HEK293 (cell line): ENCODE measurements around the gene C1QTNF12.

Experiments used
- CTCF ChIA-PET: fragments of 350-600 bp; formaldehyde crosslinking; extraction: SDS; loops from one replicate; lab custom pipeline; 2021; ENCODE audit warnings: antibody characterized with exemption; lab: Yijun Ruan, JAX
- POLR2A ChIA-PET: fragments of 300-600 bp; formaldehyde crosslinking; extraction: SDS; loops from one replicate; lab custom pipeline; 2020; ENCODE audit warnings: antibody characterized with exemption, inconsistent platforms; lab: Yijun Ruan, JAX
- H3K27ac ChIP-seq: fragments of 200-500 bp; sonication (Bioruptor generic); 2 replicates; pipeline ENCODE4 v1.5.1; 2014; ENCODE audit warnings: low read depth, low read length, control low read depth, inconsistent platforms; ENCODE audit errors: extremely low read depth
- H3K36me3 ChIP-seq, 2 experiments: fragments of 200-500 bp in 1 of 2; sonication (Bioruptor generic) in 1 of 2; 1 replicate in 1 of 2; 2 replicates in 1 of 2; pipeline ENCODE4 v1.5.1; 2014 to 2017; ENCODE audit warnings: inconsistent platforms in 2 of 2, low read length in 2 of 2; ENCODE audit not compliant: control insufficient read depth in 2 of 2, insufficient read depth in 1 of 2
- H3K4me1 ChIP-seq: fragments of 200-500 bp; sonication (Bioruptor generic); 2 replicates; pipeline ENCODE4 v1.5.1; 2014; ENCODE audit warnings: mild to moderate bottlenecking, low read length, inconsistent platforms; ENCODE audit not compliant: control insufficient read depth, insufficient read depth
- H3K4me3 ChIP-seq: 2 replicates; pipeline ENCODE4 v1.5.1; 2011; ENCODE audit warnings: low read depth, mild to moderate bottlenecking, control low read depth, low read length, moderate library complexity
- H3K9me3 ChIP-seq: fragments of 200-500 bp; sonication (Bioruptor generic); 2 replicates; pipeline ENCODE4 v1.5.1; 2014; ENCODE audit warnings: low read depth, low read length, inconsistent platforms; ENCODE audit not compliant: control insufficient read depth, insufficient read depth
- KLF16 ChIP-seq: fragments of 450-650 bp; formaldehyde crosslinking; IDR thresholded peaks from 2 replicates; pipeline ENCODE4 v1.5.1; 2017; ENCODE audit warnings: missing biosample characterization, missing genetic modification characterization
- SP2 ChIP-seq: fragments of 450-650 bp; formaldehyde crosslinking; IDR thresholded peaks from 2 replicates; pipeline ENCODE4 v1.5.1; 2016; ENCODE audit warnings: missing biosample characterization, missing genetic modification characterization
- SP7 ChIP-seq: fragments of 450-650 bp; formaldehyde crosslinking; IDR thresholded peaks from 2 replicates; pipeline ENCODE4 v1.5.1; 2016; ENCODE audit warnings: missing biosample characterization, missing genetic modification characterization
- TRIM28 ChIP-seq: IDR thresholded peaks from 2 replicates; pipeline ENCODE4 v1.6.1; 2011; ENCODE audit warnings: low read length, control low read depth, borderline replicate concordance
- ZBTB21 ChIP-seq: fragments of 450-650 bp; formaldehyde crosslinking; IDR thresholded peaks from 2 replicates; pipeline ENCODE4 v1.5.1; 2017; ENCODE audit warnings: missing biosample characterization, missing genetic modification characterization
- ZNF140 ChIP-seq: fragments of 450-650 bp; formaldehyde crosslinking; IDR thresholded peaks from 2 replicates; pipeline ENCODE4 v1.5.1; 2016; ENCODE audit warnings: missing biosample characterization, missing genetic modification characterization
- ZNF175 ChIP-seq: fragments of 450-650 bp; formaldehyde crosslinking; IDR thresholded peaks from 2 replicates; pipeline ENCODE4 v1.5.1; 2016; ENCODE audit warnings: missing biosample characterization, missing genetic modification characterization
- ZNF239 ChIP-seq: fragments of 450-650 bp; formaldehyde crosslinking; IDR thresholded peaks from 2 replicates; pipeline ENCODE4 v1.5.1; 2016; ENCODE audit warnings: missing biosample characterization, missing genetic modification characterization
- ZNF274 ChIP-seq, 2 experiments: fragments of 200-500 bp in 1 of 2; fragments of 450-650 bp in 1 of 2; sonication (Bioruptor generic) in 1 of 2; formaldehyde crosslinking in 1 of 2; IDR thresholded peaks; 2 replicates each; pipeline versions ENCODE4 v1.5.1 to v1.6.1; 2014 to 2016; ENCODE audit warnings: borderline replicate concordance in 1 of 2, inconsistent platforms in 1 of 2, low read length in 1 of 2, missing biosample characterization in 1 of 2, missing genetic modification characterization in 1 of 2
- ZNF366 ChIP-seq: fragments of 450-650 bp; formaldehyde crosslinking; conservative IDR thresholded peaks from 2 replicates; pipeline ENCODE4 v1.5.1; 2016; ENCODE audit warnings: missing biosample characterization, missing genetic modification characterization
- ZNF423 ChIP-seq: fragments of 450-650 bp; formaldehyde crosslinking; IDR thresholded peaks from 2 replicates; pipeline ENCODE4 v1.5.1; 2016; ENCODE audit warnings: missing biosample characterization, missing genetic modification characterization
- ZNF426 ChIP-seq: fragments of 450-650 bp; formaldehyde crosslinking; IDR thresholded peaks from 2 replicates; pipeline ENCODE4 v1.5.1; 2017; ENCODE audit warnings: missing biosample characterization, missing genetic modification characterization, mild to moderate bottlenecking, inconsistent platforms, moderate library complexity
- ZNF549 ChIP-seq: fragments of 450-650 bp; IDR thresholded peaks from 2 replicates; pipeline ENCODE4 v1.5.1; 2018; ENCODE audit warnings: missing biosample characterization, missing genetic modification characterization, mild to moderate bottlenecking, inconsistent platforms, moderate library complexity
- ZNF560 ChIP-seq: fragments of 450-650 bp; formaldehyde crosslinking; IDR thresholded peaks from 2 replicates; pipeline ENCODE4 v1.5.1; 2017; ENCODE audit warnings: missing biosample characterization, missing genetic modification characterization, borderline replicate concordance
- ZNF596 ChIP-seq: fragments of 450-650 bp; IDR thresholded peaks from 2 replicates; pipeline ENCODE4 v1.5.0; 2018; ENCODE audit warnings: missing biosample characterization, mild to moderate bottlenecking, missing genetic modification characterization, moderate library complexity
- ZNF791 ChIP-seq: fragments of 450-650 bp; formaldehyde crosslinking; IDR thresholded peaks from 2 replicates; pipeline ENCODE4 v1.5.1; 2016; ENCODE audit warnings: missing biosample characterization, missing genetic modification characterization
- TF ChIP-seq, protein P1 (sequence below): fragments of 450-650 bp; formaldehyde crosslinking; IDR thresholded peaks from 2 replicates; pipeline ENCODE4 v1.5.0; 2017; ENCODE audit warnings: missing biosample characterization, missing genetic modification characterization, borderline replicate concordance
- TF ChIP-seq, protein P2 (sequence below): IDR thresholded peaks from 2 replicates; pipeline ENCODE4 v1.6.1; 2011; ENCODE audit warnings: mild to moderate bottlenecking, low read depth, low read length, borderline replicate concordance
- TF ChIP-seq, protein P3 (sequence below): fragments of 450-650 bp; formaldehyde crosslinking; IDR thresholded peaks from 2 replicates; pipeline ENCODE4 v1.5.1; 2016; ENCODE audit warnings: missing biosample characterization, missing genetic modification characterization, low read depth
- TF ChIP-seq, protein P4 (sequence below): fragments of 450-650 bp; formaldehyde crosslinking; IDR thresholded peaks from 2 replicates; pipeline ENCODE4 v1.5.1; 2017; ENCODE audit warnings: missing biosample characterization, mild to moderate bottlenecking, missing genetic modification characterization, moderate library complexity
- TF ChIP-seq, protein P5 (sequence below): fragments of 450-650 bp; formaldehyde crosslinking; IDR thresholded peaks from 2 replicates; pipeline ENCODE4 v1.5.1; 2016; ENCODE audit warnings: missing biosample characterization, missing genetic modification characterization

C1QTNF12 gene

DNA sequence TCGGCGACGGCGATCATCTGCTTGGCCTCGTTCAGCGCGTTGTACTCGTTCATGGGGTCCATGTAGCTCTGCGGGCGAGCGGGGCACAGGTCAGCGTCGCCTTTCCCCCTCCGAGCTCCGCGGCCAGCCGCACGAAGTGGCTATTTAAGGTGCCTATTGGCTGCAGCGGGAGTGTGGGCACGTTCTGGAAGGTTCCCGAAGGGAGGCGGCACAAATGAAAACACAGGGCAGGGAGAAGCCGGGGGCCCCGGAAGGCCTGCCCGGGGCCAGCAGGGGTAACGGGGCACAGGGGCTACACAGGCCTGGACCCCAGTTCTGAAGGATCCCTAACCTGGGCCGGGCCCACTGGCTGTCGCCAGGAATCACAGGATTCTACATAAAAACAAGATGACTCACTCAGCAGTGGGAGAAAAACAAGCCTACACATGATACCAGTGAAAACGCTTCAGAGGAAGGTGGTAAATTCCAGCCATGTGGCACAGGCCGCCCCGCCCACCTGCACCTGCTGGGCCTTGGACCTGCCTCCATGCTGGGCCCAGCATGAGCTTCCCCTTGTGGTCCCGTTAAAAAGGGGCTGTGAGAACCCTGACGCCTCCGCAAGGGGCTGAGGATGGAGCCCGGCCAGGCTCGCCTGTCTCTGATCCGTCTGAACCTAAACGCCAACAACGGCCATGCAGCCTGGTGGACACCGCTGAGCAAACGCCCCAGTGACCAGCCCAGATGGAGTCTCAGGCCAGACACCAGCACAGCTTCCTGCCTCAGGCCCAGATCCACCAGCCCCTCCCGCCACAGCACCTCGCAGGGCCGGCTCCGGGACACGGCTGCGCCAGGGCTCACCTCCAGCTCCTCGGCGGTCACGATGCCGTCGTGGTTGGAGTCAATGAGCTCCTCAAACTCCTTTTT is 28.6 kb downstream of the C1QTNF12 start (continued):
- TF ChIP-seq, protein P1, sequence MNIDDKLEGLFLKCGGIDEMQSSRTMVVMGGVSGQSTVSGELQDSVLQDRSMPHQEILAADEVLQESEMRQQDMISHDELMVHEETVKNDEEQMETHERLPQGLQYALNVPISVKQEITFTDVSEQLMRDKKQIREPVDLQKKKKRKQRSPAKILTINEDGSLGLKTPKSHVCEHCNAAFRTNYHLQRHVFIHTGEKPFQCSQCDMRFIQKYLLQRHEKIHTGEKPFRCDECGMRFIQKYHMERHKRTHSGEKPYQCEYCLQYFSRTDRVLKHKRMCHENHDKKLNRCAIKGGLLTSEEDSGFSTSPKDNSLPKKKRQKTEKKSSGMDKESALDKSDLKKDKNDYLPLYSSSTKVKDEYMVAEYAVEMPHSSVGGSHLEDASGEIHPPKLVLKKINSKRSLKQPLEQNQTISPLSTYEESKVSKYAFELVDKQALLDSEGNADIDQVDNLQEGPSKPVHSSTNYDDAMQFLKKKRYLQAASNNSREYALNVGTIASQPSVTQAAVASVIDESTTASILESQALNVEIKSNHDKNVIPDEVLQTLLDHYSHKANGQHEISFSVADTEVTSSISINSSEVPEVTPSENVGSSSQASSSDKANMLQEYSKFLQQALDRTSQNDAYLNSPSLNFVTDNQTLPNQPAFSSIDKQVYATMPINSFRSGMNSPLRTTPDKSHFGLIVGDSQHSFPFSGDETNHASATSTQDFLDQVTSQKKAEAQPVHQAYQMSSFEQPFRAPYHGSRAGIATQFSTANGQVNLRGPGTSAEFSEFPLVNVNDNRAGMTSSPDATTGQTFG (tag by site-specific recombination): no peak
- peak; percentile 81 for TF ChIP-seq SP7
- peak; percentile 84 for TF ChIP-seq ZNF423
- 0 out of 2 replicates have a peak, but pooled peaks have one; percentile 31 for TF ChIP-seq ZNF366 (tag by site-specific recombination)
- no peak for TF ChIP-seq ZNF549

DNA sequence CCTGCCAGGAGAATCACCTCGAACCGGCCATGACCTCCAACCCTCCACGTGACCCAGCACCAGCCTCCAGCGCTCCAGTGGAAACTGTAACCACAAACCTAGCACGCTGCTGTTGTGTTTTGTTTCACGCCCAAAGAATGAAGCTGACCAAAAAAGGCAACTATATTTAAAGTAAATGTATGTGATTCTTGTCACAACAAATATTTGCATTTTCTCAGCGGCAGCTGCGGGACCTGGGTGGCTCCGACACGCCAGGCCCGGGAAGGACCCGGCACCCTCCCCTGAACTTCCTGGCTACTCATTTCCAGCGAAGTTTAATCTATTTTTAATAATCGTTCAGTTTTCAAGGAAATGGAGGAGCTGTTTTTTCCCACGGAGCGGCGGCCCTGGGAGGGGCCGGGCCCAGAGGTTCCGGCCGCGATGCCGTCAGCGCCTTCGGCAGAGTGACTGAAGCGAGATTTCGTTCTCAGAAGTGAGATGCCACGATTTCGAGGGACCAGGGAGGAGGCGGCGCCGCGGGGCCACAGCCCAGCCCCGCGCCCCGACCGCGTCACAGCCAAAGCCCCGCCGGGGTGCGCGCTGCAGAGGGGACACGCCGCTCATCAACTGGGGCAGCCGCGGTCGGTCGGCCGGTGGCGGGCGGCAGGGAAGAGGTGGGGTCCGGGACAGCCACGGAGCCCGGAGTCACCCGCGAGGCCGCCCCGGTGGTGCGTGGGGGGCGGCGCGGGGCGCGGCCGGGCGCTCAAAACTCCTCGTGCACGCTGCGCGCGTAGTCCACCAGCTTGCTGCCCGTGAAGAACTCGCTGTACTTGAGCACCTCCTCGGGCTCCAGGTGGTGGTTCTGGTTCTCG is 29.5 kb downstream of the C1QTNF12 start:
- H3K27ac ChIP-seq: no peak overlapping the region
- no peak overlapping the region for H3K4me3 ChIP-seq
- POLR2A ChIA-PET: no interaction called here
- CTCF ChIA-PET: no interaction called here
- H3K36me3 ChIP-seq: peaks cover 4 to 67% of the 10 kb centered on the region in 2 experiments; a peak in 2 of 3 replicates
- H3K4me1 ChIP-seq: no peaks in the 10 kb centered on the region
- H3K9me3 ChIP-seq: no peaks in the 10 kb centered on the region
- TF ChIP-seq ZNF239 (no peak), ZNF426 (tag by site-specific recombination) (no peak), ZNF140 (tag by site-specific recombination) (no peak), SP7 (no peak), TRIM28 (no peak), KLF16 (no peak), ZBTB21 (tag by site-specific recombination) (no peak), ZNF596 (tag by site-specific recombination) (no peak), ZNF791 (tag by site-specific recombination) (no peak), ZNF175 (tag by site-specific recombination) (no peak), ZNF560 (tag by site-specific recombination) (no peak), SP2 (tag by site-specific recombination) (no peak), ZNF274 (IDR thresholded peaks at IDR 0.05; ENCODE audit: low read length) (no peak), ZNF274 (tag by site-specific recombination; IDR thresholded peaks at IDR 0.05; ENCODE audit: borderline replicate concordance) (no peak)
- TF ChIP-seq, protein P2, sequence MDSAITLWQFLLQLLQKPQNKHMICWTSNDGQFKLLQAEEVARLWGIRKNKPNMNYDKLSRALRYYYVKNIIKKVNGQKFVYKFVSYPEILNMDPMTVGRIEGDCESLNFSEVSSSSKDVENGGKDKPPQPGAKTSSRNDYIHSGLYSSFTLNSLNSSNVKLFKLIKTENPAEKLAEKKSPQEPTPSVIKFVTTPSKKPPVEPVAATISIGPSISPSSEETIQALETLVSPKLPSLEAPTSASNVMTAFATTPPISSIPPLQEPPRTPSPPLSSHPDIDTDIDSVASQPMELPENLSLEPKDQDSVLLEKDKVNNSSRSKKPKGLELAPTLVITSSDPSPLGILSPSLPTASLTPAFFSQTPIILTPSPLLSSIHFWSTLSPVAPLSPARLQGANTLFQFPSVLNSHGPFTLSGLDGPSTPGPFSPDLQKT: no peak
- TF ChIP-seq, protein P3, sequence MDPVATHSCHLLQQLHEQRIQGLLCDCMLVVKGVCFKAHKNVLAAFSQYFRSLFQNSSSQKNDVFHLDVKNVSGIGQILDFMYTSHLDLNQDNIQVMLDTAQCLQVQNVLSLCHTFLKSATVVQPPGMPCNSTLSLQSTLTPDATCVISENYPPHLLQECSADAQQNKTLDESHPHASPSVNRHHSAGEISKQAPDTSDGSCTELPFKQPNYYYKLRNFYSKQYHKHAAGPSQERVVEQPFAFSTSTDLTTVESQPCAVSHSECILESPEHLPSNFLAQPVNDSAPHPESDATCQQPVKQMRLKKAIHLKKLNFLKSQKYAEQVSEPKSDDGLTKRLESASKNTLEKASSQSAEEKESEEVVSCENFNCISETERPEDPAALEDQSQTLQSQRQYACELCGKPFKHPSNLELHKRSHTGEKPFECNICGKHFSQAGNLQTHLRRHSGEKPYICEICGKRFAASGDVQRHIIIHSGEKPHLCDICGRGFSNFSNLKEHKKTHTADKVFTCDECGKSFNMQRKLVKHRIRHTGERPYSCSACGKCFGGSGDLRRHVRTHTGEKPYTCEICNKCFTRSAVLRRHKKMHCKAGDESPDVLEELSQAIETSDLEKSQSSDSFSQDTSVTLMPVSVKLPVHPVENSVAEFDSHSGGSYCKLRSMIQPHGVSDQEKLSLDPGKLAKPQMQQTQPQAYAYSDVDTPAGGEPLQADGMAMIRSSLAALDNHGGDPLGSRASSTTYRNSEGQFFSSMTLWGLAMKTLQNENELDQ (tag by site-specific recombination): no peak
- TF ChIP-seq, protein P4, sequence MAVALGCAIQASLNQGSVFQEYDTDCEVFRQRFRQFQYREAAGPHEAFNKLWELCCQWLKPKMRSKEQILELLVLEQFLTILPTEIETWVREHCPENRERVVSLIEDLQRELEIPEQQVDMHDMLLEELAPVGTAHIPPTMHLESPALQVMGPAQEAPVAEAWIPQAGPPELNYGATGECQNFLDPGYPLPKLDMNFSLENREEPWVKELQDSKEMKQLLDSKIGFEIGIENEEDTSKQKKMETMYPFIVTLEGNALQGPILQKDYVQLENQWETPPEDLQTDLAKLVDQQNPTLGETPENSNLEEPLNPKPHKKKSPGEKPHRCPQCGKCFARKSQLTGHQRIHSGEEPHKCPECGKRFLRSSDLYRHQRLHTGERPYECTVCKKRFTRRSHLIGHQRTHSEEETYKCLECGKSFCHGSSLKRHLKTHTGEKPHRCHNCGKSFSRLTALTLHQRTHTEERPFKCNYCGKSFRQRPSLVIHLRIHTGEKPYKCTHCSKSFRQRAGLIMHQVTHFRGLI (tag by site-specific recombination): no peak
- TF ChIP-seq, protein P5, sequence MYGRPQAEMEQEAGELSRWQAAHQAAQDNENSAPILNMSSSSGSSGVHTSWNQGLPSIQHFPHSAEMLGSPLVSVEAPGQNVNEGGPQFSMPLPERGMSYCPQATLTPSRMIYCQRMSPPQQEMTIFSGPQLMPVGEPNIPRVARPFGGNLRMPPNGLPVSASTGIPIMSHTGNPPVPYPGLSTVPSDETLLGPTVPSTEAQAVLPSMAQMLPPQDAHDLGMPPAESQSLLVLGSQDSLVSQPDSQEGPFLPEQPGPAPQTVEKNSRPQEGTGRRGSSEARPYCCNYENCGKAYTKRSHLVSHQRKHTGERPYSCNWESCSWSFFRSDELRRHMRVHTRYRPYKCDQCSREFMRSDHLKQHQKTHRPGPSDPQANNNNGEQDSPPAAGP (tag by site-specific recombination): no peak
